Tibial artery (tissue), 4 donors: Measurements from ENCODE around the gene DNPEP.
A peak's percentile ranks its signal among the peaks of the same experiment; 100 is the strongest.

Experiments used
- DNase-seq, 2 donors: peaks; one replicate each; pipeline ENCODE4 v3.0.0-alpha.2; 2019
- H3K27ac ChIP-seq, 2 donors: fragments of 200-600 bp; sonication (generic) in 1 of 2; 1 replicate in 1 of 2; 2 replicates in 1 of 2; pipeline ENCODE4 v1.5.1; 2018 to 2019; ENCODE audit warnings: mild to moderate bottlenecking in 1 of 2
- H3K27me3 ChIP-seq, 2 donors: fragments of 200-600 bp; sonication (generic) in 1 of 2; one replicate each; pipeline versions ENCODE4 v1.5.1 to v1.6.0; 2016 to 2019
- H3K36me3 ChIP-seq, 3 donors: fragments of 200-600 bp; sonication (generic) in 2 of 3; one replicate each; pipeline ENCODE4 v1.5.1; 2016 to 2019; ENCODE audit warnings: mild to moderate bottlenecking in 2 of 3
- H3K4me1 ChIP-seq, 4 donors: fragments of 200-600 bp; sonication (generic) in 2 of 4; 1 replicate in 3 of 4; 2 replicates in 1 of 4; pipeline ENCODE4 v1.5.1; 2016 to 2019
- H3K4me3 ChIP-seq, 2 donors: fragments of 200-600 bp; sonication (generic) in 1 of 2; 1 replicate in 1 of 2; 2 replicates in 1 of 2; pipeline ENCODE4 v1.5.1; 2018 to 2019; ENCODE audit warnings: mild to moderate bottlenecking in 2 of 2
- H3K9me3 ChIP-seq, 3 donors: fragments of 200-600 bp; sonication (generic) in 1 of 3; one replicate each; pipeline ENCODE4 v1.5.1; 2016 to 2019
- intact Hi-C: fragments of 100-400 bp; cut with DNase I; formaldehyde crosslinking; loops from one replicate; pipeline ENCODE4 v1.15.0; 2023; ENCODE audit warnings: low total_unique reads
- TF ChIP-seq, protein P1 (sequence below), 2 experiments: fragments of 200-600 bp in 1 of 2; fragments of 450-650 bp in 1 of 2; IDR thresholded peaks; one replicate each; pipeline ENCODE4 v1.5.1; 2017 to 2019; ENCODE audit warnings: antibody characterized with exemption in 2 of 2, mild to moderate bottlenecking in 1 of 2, moderate library complexity in 1 of 2

DNPEP gene

DNA sequence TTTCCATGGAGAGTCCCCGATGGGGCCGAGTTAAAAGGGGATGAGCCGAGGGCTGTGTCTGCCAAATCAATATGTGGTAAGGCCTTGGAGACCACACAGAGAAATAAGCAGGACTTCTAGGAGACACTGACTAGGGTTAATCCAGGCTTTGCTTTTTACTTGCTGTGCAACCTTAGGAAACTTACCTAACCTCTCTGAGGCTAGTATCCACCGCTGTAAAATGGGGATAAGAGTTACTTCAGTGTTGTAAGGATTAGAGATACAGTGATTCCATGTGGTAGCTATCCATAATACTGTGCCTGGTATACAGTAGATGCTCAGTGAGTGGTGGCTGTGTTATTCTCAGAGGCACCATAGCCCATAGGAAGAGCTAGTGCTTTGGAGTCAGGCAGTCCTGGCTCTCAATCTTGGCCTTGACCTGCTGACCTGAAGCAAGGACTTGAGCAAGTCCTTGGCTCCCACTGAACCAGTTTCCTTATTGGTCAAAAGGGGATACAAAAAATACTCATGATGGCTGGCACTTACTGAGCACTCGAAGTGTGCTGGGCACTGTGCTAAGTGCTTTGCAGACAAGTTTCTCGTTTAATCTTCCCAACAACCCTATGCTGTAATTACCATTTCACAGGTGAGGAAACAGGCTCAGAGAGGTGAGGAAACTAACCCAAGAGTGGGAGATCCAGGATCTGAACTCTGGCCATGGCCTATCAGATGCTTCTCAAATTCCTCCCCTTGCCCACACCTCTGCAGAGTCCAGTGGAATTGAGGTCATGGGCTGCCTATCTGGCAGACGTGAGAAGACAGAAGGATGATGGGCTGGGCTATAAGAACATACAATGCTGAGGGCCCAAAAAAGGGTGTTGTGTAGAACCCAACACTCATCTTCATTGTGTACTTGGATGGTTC lies 18.5 kb upstream of the DNPEP start:
- Histone ChIP-seq H3K4me3 (no peak overlapping the region), H3K27me3 (no peaks in the 10 kb centered on the region), H3K36me3 (no peaks in the 10 kb centered on the region), H3K9me3 (no peaks in the 10 kb centered on the region), H3K27ac (peak overlapping the region; percentile 90 to 94), H3K4me1 (peaks cover 5 to 62% (median 55%) of the 10 kb centered on the region in 4 donors)
- intact Hi-C loops, result loop anchor here (5.0 kb wide), 1 partner anchor 36 kb away; no protein-coding TSS in a partner anchor
- DNase-seq, result no peak
- TF ChIP-seq, protein P1, sequence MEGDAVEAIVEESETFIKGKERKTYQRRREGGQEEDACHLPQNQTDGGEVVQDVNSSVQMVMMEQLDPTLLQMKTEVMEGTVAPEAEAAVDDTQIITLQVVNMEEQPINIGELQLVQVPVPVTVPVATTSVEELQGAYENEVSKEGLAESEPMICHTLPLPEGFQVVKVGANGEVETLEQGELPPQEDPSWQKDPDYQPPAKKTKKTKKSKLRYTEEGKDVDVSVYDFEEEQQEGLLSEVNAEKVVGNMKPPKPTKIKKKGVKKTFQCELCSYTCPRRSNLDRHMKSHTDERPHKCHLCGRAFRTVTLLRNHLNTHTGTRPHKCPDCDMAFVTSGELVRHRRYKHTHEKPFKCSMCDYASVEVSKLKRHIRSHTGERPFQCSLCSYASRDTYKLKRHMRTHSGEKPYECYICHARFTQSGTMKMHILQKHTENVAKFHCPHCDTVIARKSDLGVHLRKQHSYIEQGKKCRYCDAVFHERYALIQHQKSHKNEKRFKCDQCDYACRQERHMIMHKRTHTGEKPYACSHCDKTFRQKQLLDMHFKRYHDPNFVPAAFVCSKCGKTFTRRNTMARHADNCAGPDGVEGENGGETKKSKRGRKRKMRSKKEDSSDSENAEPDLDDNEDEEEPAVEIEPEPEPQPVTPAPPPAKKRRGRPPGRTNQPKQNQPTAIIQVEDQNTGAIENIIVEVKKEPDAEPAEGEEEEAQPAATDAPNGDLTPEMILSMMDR (IDR thresholded peaks at IDR 0.05), result no peak

DNA sequence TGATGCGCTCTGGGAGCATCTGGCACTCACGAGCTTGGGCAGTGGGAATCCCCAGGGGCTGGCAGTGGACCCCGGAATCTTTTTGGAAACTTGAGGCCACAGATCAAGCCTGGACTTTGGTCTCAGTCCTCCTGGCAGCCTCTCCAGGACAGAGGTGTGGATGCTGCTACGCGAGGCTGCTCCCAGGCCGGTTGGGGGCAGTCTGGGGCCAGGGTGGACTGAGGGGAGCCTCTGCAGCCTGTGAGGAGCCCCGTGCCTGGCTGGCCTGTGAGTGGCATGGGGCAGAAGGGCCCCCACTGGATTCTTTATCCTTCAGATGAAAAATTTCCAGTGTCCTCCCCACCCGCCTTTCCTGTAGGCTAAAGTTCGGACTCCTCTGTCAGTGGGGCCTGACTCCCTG lies 17.7 kb upstream of the DNPEP start:
- peak overlapping the region; percentile 90 to 94 for H3K27ac ChIP-seq
- TF ChIP-seq, protein P1 (IDR thresholded peaks at IDR 0.05), result peak in 1 of 2 experiments; percentile 22
- intact Hi-C loops, result loop anchor here (5.0 kb wide), 1 partner anchor 37 kb away; no protein-coding TSS in a partner anchor

DNA sequence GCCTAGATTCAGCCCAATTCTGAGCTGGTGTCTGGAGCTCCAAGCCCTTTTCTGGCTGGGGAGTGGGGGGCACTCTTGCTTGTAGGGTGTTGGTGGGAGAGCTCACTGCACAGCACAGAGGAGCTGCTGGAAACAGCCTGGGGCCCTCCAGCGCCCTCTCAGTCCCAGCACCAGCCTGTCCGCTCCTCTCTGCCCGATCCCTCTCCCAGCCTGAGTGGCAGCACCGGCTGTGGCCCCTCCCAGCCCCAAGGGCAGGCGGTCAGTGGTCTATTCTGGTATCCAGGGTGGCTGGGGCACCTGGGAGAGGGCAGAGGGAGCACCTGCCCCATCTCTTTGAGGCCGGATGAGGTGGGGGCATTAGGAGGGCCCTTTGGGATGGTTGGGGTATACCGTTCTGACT lies 17.2 kb upstream of the DNPEP start:
- peak overlapping the region in 1 of 2 donors; percentile 0 for H3K4me3 ChIP-seq
- H3K27ac ChIP-seq, result peak overlapping the region; percentile 90 to 94

More for the DNA sequence above, 17.7 kb upstream of the DNPEP start:
- peaks cover 5 to 62% (median 55%) of the 10 kb centered on the region in 4 donors for H3K4me1 ChIP-seq
- DNase-seq, result peak in 1 of 2 donors; percentile 86
- H3K9me3 ChIP-seq, result no peaks in the 10 kb centered on the region
- H3K36me3 ChIP-seq, result no peaks in the 10 kb centered on the region
- H3K4me3 ChIP-seq, result no peak overlapping the region
- H3K27me3 ChIP-seq, result no peaks in the 10 kb centered on the region

DNA sequence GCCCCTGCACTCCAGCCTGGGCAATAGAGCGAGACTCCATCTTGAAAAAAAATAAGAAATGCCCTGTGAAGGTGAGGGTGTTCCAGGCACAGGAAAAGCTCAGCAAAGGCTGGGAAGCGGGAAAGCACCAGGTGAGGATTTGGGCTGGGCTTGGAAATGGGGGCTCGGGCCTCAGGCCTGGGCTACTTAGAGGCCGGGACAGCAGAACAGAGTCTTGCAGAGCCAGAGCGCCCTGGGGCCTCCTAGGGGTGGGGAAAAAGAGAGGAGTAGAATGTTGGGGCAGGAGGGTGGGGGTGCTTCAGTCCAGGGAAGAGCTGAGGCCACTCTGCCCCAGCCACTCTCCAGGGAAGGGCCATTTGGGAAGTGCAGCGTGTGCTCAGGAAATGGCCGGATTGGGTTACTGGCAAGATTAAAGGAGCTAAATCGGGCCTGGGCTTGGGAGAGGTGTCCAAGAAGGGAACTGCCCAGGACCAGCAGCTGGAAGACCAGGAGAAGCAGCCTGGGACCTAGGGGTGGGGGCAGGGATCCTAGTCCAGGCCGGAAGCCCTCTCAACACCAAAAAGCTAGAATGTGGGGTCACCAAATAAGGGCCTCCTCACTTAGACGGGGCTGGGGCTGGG lies 16.7 kb upstream of the DNPEP start:
- Histone ChIP-seq H3K4me1 (peaks cover 5 to 62% (median 55%) of the 10 kb centered on the region in 4 donors), H3K27me3 (no peaks in the 10 kb centered on the region), H3K36me3 (no peaks in the 10 kb centered on the region), H3K4me3 (peak overlapping the region in 1 of 2 donors; percentile 0), H3K27ac (peak overlapping the region; percentile 90 to 94), H3K9me3 (no peaks in the 10 kb centered on the region)
- TF ChIP-seq, protein P1 (IDR thresholded peaks at IDR 0.05), result peak in 1 of 2 experiments; percentile 22
- intact Hi-C loops, result no loop called here
- DNase-seq, result peak; percentile 43 to 90

More for the DNA sequence above, 17.2 kb upstream of the DNPEP start:
- Histone ChIP-seq H3K36me3 (no peaks in the 10 kb centered on the region), H3K9me3 (no peaks in the 10 kb centered on the region), H3K27me3 (no peaks in the 10 kb centered on the region), H3K4me1 (peaks cover 5 to 62% (median 55%) of the 10 kb centered on the region in 4 donors)
- TF ChIP-seq, protein P1 (IDR thresholded peaks at IDR 0.05), result no peak
- intact Hi-C loops, result loop anchor here (5.0 kb wide), 1 partner anchor 37 kb away; no protein-coding TSS in a partner anchor
- DNase-seq, result no peak

DNA sequence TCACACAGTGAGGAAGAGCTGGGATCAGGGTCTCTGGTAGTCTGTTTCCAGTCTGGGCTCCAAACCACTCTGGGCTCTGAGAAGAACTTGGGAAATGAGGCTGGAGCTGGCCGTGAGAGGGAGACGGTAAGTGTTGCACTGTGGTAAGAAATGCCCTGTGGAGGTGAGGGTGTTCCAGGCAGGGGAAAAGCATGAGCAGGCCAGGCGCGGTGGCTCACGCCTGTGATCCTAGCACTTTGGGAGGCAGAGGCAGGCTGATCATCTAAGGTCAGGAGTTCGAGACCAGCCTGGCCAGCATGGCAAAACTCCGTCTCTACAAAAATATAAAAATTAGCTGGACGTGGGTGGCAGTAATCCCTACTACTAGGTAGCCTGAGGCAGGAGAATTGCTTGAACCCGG lies 16.1 kb upstream of the DNPEP start:
- Histone ChIP-seq H3K36me3 (no peaks in the 10 kb centered on the region), H3K27me3 (no peaks in the 10 kb centered on the region), H3K4me1 (peaks cover 5 to 58% (median 53%) of the 10 kb centered on the region in 4 donors), H3K4me3 (no peak overlapping the region), H3K27ac (peak overlapping the region; percentile 90 to 94), H3K9me3 (no peaks in the 10 kb centered on the region)
- intact Hi-C loops, result no loop called here
- TF ChIP-seq, protein P1 (IDR thresholded peaks at IDR 0.05), result no peak
- no peak for DNase-seq
